ENCODE data around the gene ERCC6L2. TPM values are rescaled to one million over a fixed set of nuclear protein-coding genes. Genes with fewer than 3 reads are reported as not detected.

ERCC6L2 gene
- total RNA-seq, 4 donors from 2014 or later = 82.0 to 128 (median 108) TPM

DNA sequence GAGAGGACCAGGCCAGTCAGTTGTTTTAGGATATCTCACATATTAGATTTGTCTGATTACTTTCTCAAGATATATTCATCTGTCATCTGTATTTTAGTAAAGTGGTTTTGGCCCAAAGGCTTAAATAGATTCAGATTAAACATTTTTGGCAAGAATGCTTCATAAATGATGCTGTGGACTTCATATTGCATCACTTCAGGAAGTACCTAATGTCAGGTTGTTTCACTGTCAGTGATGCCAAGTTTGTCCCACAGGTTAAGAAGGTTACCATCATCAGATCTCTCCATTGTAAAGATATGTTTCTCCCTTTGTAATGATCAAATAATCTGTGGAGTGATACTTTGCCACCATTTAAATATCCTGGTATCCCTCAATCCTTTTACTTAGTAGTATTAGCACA lies 37.3 kb downstream of the ERCC6L2 start:
- Histone ChIP-seq H3K27ac (no peak overlapping the region), H3K4me1 (no peaks in the 10 kb centered on the region), H3K36me3 (peaks cover 0 to 24% (median 6%) of the 10 kb centered on the region in 3 donors), H3K27me3 (no peaks in the 10 kb centered on the region), H3K4me3 (no peak overlapping the region), H3K9me3 (no peaks in the 10 kb centered on the region)
- TF ChIP-seq POLR2A (IDR thresholded peaks at IDR 0.05) (no peak), EP300 (IDR thresholded peaks at IDR 0.05) (no peak)
- TF ChIP-seq, protein P1, sequence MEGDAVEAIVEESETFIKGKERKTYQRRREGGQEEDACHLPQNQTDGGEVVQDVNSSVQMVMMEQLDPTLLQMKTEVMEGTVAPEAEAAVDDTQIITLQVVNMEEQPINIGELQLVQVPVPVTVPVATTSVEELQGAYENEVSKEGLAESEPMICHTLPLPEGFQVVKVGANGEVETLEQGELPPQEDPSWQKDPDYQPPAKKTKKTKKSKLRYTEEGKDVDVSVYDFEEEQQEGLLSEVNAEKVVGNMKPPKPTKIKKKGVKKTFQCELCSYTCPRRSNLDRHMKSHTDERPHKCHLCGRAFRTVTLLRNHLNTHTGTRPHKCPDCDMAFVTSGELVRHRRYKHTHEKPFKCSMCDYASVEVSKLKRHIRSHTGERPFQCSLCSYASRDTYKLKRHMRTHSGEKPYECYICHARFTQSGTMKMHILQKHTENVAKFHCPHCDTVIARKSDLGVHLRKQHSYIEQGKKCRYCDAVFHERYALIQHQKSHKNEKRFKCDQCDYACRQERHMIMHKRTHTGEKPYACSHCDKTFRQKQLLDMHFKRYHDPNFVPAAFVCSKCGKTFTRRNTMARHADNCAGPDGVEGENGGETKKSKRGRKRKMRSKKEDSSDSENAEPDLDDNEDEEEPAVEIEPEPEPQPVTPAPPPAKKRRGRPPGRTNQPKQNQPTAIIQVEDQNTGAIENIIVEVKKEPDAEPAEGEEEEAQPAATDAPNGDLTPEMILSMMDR (IDR thresholded peaks at IDR 0.05) = no peak
- no peak for DNase-seq (ENCODE audit: low spot score in 2 of 2)

DNA sequence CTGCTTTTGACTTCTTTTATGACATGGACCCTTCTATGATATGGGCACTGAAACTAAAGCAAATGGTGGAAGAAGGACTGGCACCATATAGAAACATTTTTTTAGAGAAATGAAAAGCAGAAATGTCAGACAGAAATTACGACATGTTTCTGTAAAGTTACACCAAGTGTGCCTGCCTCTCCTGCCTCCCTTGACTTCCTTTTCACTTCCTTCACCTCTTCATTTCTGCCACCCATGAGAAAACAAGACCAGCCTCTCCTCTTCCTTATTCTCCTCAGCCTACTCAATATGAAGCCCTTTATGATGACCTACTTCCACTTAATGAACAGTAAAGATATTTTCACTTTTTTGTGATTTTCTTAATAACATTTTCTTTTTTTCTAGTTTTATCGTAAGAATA lies 44.5 kb downstream of the ERCC6L2 start:
- Histone ChIP-seq H3K27ac (no peak overlapping the region), H3K4me1 (no peaks in the 10 kb centered on the region), H3K36me3 (peaks cover 0 to 73% (median 6%) of the 10 kb centered on the region in 3 donors), H3K27me3 (no peaks in the 10 kb centered on the region), H3K9me3 (no peaks in the 10 kb centered on the region), H3K4me3 (no peak overlapping the region)
- TF ChIP-seq, protein P1 (IDR thresholded peaks at IDR 0.05) = no peak
- TF ChIP-seq POLR2A (IDR thresholded peaks at IDR 0.05) (no peak), EP300 (IDR thresholded peaks at IDR 0.05) (no peak)
- no peak for DNase-seq (ENCODE audit: low spot score in 2 of 2)
- WGBS, 2 donors = 90 to 96% methylated on average over 2 of the region's 2 CpGs

DNA sequence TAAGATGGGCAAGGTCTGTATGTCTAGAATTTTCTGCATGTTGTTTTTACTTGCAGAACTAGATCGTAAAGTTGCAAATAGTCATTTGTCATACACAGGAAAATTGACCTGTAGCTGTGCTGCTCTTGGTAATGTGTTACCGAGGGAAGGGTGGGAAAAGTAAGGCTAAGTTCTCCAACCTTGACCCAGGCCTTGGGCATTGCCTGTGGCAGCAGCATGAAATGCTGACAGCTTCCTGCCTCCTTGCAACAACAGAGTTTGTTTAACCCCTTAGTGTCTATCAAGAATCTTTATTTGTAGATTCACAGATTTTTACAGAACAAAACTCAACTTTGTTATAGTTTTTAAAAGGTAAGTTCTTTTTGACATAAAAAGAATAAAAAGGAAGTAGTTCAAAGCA lies 48.3 kb downstream of the ERCC6L2 start:
- no peak for DNase-seq (ENCODE audit: low spot score in 2 of 2)
- Histone ChIP-seq H3K27me3 (no peaks in the 10 kb centered on the region), H3K27ac (no peak overlapping the region), H3K4me1 (peaks cover 0 to 5% (median 0%) of the 10 kb centered on the region in 4 donors), H3K36me3 (peaks cover 0 to 66% (median 0%) of the 10 kb centered on the region in 3 donors), H3K9me3 (no peaks in the 10 kb centered on the region), H3K4me3 (no peak overlapping the region)
- TF ChIP-seq EP300 (IDR thresholded peaks at IDR 0.05) (no peak), POLR2A (IDR thresholded peaks at IDR 0.05) (no peak)
- TF ChIP-seq, protein P1 (IDR thresholded peaks at IDR 0.05) = no peak
- WGBS, 2 donors = 47 to 54% methylated on average over 2 of the region's 2 CpGs

DNA sequence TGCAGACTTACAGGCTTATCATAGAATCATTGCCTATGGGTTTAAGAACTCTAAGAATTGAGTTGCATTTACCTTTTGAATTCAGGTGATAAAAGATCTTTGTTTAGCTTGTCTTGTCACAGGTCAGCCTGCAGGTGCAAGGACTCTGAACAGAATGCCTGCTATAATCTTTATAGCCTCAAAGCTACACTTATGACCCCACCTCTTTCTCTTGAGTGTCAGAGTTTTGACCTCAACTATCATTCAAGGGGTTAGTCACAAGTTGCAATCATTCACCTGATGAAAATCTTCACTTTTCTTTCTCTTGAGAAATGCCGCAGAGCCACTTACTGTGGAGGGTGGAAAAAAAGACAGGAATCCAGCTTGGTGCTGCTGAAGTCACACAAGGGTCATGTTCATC lies 49.5 kb downstream of the ERCC6L2 start:
- TF ChIP-seq EP300 (IDR thresholded peaks at IDR 0.05) (no peak), POLR2A (IDR thresholded peaks at IDR 0.05) (no peak)
- TF ChIP-seq, protein P1 (IDR thresholded peaks at IDR 0.05) = no peak
- Histone ChIP-seq H3K9me3 (no peaks in the 10 kb centered on the region), H3K27ac (no peak overlapping the region), H3K4me3 (no peak overlapping the region), H3K27me3 (no peaks in the 10 kb centered on the region), H3K4me1 (peaks cover 0 to 5% (median 0%) of the 10 kb centered on the region in 4 donors), H3K36me3 (peaks cover 0 to 64% (median 4%) of the 10 kb centered on the region in 3 donors)
- WGBS, 2 donors = 100% methylated on average over 1 of the region's 1 CpG
- DNase-seq (ENCODE audit: low spot score in 2 of 2) = no peak

DNA sequence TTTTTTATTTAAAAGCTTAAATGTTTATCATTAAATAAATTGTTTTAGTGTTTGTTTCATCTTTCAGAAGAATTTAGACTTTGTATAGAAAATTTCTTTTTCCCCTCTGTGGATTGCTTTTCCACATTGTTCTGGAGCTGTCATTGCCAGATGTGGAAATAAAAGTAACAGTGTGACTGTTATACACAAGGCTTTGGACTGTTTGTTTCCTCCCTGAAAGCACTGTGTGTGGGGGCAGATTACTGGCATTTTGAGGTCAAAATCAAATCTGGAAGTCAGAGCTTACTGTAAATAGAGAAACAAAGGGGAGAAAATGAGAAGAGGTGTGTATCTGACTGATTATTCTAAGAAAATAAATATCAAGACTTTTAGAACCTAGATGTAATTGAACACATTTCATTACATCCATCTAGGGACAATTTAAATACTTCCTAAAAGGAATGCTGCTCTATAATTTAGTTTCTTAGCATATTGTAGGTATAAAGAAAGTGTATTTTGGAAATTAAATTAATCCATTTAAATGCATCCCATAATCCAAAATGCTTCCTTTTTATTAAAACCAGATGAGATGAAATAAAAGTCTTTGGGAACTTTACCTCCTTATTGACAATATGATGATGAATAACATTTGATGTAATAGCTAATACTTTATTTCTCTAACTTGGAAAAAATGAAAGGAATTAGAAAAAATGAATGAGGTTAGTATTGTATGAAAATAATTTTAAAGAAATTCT lies 51.9 kb downstream of the ERCC6L2 start:
- Histone ChIP-seq H3K27ac (no peak overlapping the region), H3K4me3 (no peak overlapping the region), H3K4me1 (peaks cover 0 to 5% (median 0%) of the 10 kb centered on the region in 4 donors), H3K9me3 (no peaks in the 10 kb centered on the region), H3K36me3 (peaks cover 0 to 68% (median 4%) of the 10 kb centered on the region in 3 donors), H3K27me3 (no peaks in the 10 kb centered on the region)
- DNase-seq (ENCODE audit: low spot score in 2 of 2) = no peak
- TF ChIP-seq, protein P1 (IDR thresholded peaks at IDR 0.05) = no peak
- no peak for TF ChIP-seq EP300 (IDR thresholded peaks at IDR 0.05)
- TF ChIP-seq POLR2A (IDR thresholded peaks at IDR 0.05) = no peak

Data from tibial nerve (tissue), 4 donors.